Astrocyte (in vitro differentiated cells and primary cell): ENCODE measurements around the gene TXNL4A. TPM values are rescaled to one million over a fixed set of nuclear protein-coding genes. Genes with fewer than 3 reads are reported as not detected.
A peak's percentile ranks its signal among the peaks of the same experiment; 100 is the strongest.
"Not testable (repeated sequence)": the region's sequence is repeated elsewhere in the genome, so short reads cannot be mapped to it uniquely, and the experiment has no call there.

Source experiments
- DNase-seq: peaks from one replicate; pipeline ENCODE4 v3.0.0-alpha.2; 2010; ENCODE audit warnings: low read depth
- FAIRE-seq: peaks from 2 replicates; lab custom pipeline; 2011; peaks lifted over from hg19 to GRCh38; lab: Jason Lieb, UNC
- H2AFZ ChIP-seq: 2 replicates; pipeline ENCODE4 v1.6.0; 2012; ENCODE audit warnings: low read depth, low read length, inconsistent platforms
- H3K27ac ChIP-seq: 2 replicates; pipeline ENCODE4 v1.5.1; 2011; ENCODE audit warnings: low read depth, low read length, inconsistent platforms
- H3K27me3 ChIP-seq: 2 replicates; pipeline ENCODE4 v1.6.0; 2011; ENCODE audit warnings: low read length, inconsistent platforms; ENCODE audit not compliant: insufficient read depth
- H3K36me3 ChIP-seq: 2 replicates; pipeline ENCODE4 v1.5.1; 2011; ENCODE audit warnings: low read length, inconsistent platforms; ENCODE audit not compliant: insufficient read depth
- H3K4me1 ChIP-seq: 2 replicates; pipeline ENCODE4 v1.5.1; 2011; ENCODE audit warnings: low read length, inconsistent platforms; ENCODE audit not compliant: insufficient read depth
- H3K4me2 ChIP-seq: 2 replicates; pipeline ENCODE4 v1.6.0; 2012; ENCODE audit warnings: low read length, inconsistent platforms
- H3K4me3 ChIP-seq: 2 replicates; pipeline ENCODE4 v1.5.1; 2011; ENCODE audit warnings: low read depth, mild to moderate bottlenecking, low read length, inconsistent platforms; ENCODE audit not compliant: insufficient read depth
- H3K79me2 ChIP-seq: 2 replicates; pipeline ENCODE4 v1.6.0; 2012; ENCODE audit warnings: mild to moderate bottlenecking, low read length, inconsistent platforms; ENCODE audit not compliant: insufficient read depth
- H3K9ac ChIP-seq: 2 replicates; pipeline ENCODE4 v1.6.0; 2012; ENCODE audit warnings: mild to moderate bottlenecking, low read length, inconsistent platforms
- H3K9me3 ChIP-seq: 2 replicates; pipeline ENCODE4 v1.5.1; 2012; ENCODE audit warnings: low read depth, mild to moderate bottlenecking, low read length, inconsistent platforms; ENCODE audit not compliant: insufficient read depth
- H4K20me1 ChIP-seq: 2 replicates; pipeline ENCODE4 v1.6.0; 2012; ENCODE audit warnings: low read length, inconsistent platforms; ENCODE audit not compliant: insufficient read depth
- H3K27ac Mint-ChIP-seq: one replicate; pipeline ENCODE4 v1.8.0; 2021; ENCODE audit warnings: mild to moderate bottlenecking, mixed read lengths; ENCODE audit not compliant: unreplicated experiment
- H3K27me3 Mint-ChIP-seq: one replicate; pipeline ENCODE4 v1.8.0; 2021; ENCODE audit warnings: low read depth, mixed read lengths; ENCODE audit not compliant: unreplicated experiment
- H3K36me3 Mint-ChIP-seq: one replicate; pipeline ENCODE4 v1.8.0; 2021; ENCODE audit warnings: low read depth, mixed read lengths; ENCODE audit not compliant: unreplicated experiment
- H3K4me1 Mint-ChIP-seq: one replicate; pipeline ENCODE4 v1.8.0; 2021; ENCODE audit warnings: low read depth, mixed read lengths; ENCODE audit not compliant: unreplicated experiment
- H3K4me3 Mint-ChIP-seq: one replicate; pipeline ENCODE4 v1.8.0; 2021; ENCODE audit warnings: mild to moderate bottlenecking, moderate library complexity, mixed read lengths; ENCODE audit not compliant: unreplicated experiment
- H3K9me3 Mint-ChIP-seq: one replicate; pipeline ENCODE4 v1.8.0; 2021; ENCODE audit warnings: mild to moderate bottlenecking, mixed read lengths; ENCODE audit not compliant: unreplicated experiment
- EZH2 ChIP-seq: IDR thresholded peaks from 2 replicates; pipeline ENCODE4 v1.6.1; 2012; ENCODE audit warnings: mild to moderate bottlenecking, low read length, inconsistent platforms; ENCODE audit not compliant: insufficient read depth
- total RNA-seq: library from RNA; stranded (reverse); gene quantifications from 2 replicates; pipeline ENCODE4 v1.2.1, GENCODE V29; 2021
- TF ChIP-seq, protein P1 (sequence below): IDR thresholded peaks from 2 replicates; pipeline ENCODE4 v1.5.1; 2011; ENCODE audit warnings: low read depth, mild to moderate bottlenecking, inconsistent platforms, low read length, moderate library complexity; ENCODE audit not compliant: insufficient read depth

The TXNL4A gene
- total RNA-seq, 1 donor from 2014 or later, result 135 TPM

DNA sequence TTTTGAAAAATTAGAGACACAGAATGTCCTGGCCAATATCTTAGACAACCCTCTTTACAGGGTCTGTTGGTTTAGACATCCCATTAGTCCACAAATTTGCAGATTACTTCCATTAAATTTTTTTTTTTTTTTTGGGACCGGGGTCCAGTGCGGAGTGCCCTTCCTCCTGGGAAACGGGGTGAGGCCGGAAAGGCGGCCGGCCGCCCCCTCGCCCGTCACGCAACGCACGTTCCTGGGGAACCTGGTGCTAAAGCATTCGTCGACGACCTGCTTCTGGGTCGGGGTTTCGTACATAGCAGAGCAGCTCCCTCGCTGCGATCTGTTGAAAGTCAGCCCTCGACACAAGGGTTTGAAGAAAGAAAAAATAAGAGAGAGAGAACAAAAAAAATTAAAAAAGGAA lies 24.4 kb upstream of the TXNL4A start:
- no peaks in the 10 kb centered on the region for H3K27me3 ChIP-seq
- H3K4me2 ChIP-seq, result no peak overlapping the region

DNA sequence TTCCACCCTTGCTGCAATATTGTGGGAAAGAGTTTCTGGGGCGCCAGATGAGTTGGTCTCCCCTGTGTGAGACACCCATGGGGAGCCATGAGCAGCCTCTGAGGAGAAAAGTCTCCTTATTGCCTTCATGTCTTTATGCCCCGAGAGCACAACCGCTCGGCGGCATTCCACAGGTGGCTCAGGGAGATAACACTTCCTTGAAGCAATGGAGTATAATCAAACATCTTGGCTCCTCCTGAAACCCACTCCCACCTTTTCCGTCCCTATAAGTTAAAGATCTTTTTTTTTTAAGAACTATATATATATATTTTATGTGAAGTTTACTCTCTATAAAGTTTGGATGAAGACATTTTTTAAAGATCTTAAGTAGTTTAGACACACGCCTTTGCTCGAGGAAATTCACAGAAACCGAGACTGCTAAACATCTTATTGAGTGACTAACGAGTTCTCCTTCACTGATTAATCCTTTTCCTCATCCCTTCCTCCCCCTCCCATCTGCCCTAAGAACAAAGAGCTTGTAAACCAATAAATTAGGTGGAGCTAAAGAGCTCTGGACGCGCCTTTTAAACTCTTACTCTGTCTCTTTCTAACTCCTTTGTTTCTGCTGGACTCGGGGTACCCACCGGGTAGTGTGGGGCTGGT lies 23.3 kb upstream of the TXNL4A start:
- H3K4me1 ChIP-seq, result peaks cover 14% of the 10 kb centered on the region
- not testable (repeated sequence) for H3K9me3 ChIP-seq, H3K9ac ChIP-seq, FAIRE-seq, H3K36me3 ChIP-seq, H3K27ac ChIP-seq, H3K4me3 Mint-ChIP-seq, H4K20me1 ChIP-seq, H3K27me3 Mint-ChIP-seq, H3K27ac Mint-ChIP-seq, H3K4me2 ChIP-seq, H3K4me3 ChIP-seq, H2AFZ ChIP-seq, H3K27me3 ChIP-seq, H3K4me1 Mint-ChIP-seq, H3K36me3 Mint-ChIP-seq, DNase-seq, H3K79me2 ChIP-seq
- H3K9me3 Mint-ChIP-seq, result peaks cover 25% of the 10 kb centered on the region

More for the DNA sequence above, 24.4 kb upstream of the TXNL4A start:
- DNase-seq (no peak), FAIRE-seq (no peak)
- no peaks in the 10 kb centered on the region for H4K20me1 ChIP-seq
- H3K36me3 ChIP-seq, result no peaks in the 10 kb centered on the region
- no peaks in the 10 kb centered on the region for H3K79me2 ChIP-seq
- Mint-ChIP-seq H3K27me3 (no peaks in the 10 kb centered on the region), H3K36me3 (no peaks in the 10 kb centered on the region), H3K27ac (no peak overlapping the region), H3K9me3 (peaks cover 25% of the 10 kb centered on the region), H3K4me3 (no peak overlapping the region), H3K4me1 (peaks cover 10% of the 10 kb centered on the region)
- H3K9ac ChIP-seq, result no peak overlapping the region
- no peak overlapping the region for H3K4me3 ChIP-seq
- no peak for TF ChIP-seq EZH2
- TF ChIP-seq, protein P1, sequence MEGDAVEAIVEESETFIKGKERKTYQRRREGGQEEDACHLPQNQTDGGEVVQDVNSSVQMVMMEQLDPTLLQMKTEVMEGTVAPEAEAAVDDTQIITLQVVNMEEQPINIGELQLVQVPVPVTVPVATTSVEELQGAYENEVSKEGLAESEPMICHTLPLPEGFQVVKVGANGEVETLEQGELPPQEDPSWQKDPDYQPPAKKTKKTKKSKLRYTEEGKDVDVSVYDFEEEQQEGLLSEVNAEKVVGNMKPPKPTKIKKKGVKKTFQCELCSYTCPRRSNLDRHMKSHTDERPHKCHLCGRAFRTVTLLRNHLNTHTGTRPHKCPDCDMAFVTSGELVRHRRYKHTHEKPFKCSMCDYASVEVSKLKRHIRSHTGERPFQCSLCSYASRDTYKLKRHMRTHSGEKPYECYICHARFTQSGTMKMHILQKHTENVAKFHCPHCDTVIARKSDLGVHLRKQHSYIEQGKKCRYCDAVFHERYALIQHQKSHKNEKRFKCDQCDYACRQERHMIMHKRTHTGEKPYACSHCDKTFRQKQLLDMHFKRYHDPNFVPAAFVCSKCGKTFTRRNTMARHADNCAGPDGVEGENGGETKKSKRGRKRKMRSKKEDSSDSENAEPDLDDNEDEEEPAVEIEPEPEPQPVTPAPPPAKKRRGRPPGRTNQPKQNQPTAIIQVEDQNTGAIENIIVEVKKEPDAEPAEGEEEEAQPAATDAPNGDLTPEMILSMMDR, result no peak
- H3K9me3 ChIP-seq, result no peaks in the 10 kb centered on the region
- no peak overlapping the region for H2AFZ ChIP-seq
- H3K4me1 ChIP-seq, result peaks cover 14% of the 10 kb centered on the region
- H3K27ac ChIP-seq, result no peak overlapping the region

DNA sequence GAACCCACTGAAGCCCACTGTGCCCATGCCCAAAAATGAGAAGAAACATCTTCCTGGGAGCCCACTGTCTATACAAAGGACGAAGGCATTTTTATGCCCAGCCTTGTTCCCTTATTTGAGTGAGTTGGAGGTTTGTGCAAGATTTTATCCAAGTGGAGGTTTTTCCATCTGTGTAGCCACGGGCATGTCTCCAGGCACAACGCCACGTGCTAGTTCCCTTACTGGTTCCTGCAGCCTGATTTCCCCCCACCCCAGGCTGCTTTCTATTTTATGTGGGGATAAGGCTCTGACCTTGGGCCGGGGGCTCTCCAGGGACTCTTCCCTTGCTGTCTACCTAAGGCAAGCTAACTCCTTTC lies 22.2 kb upstream of the TXNL4A start:
- Histone ChIP-seq H3K79me2 (no peaks in the 10 kb centered on the region), H2AFZ (peak overlapping the region; percentile 34), H3K27ac (peak overlapping the region; percentile 36), H3K9me3 (no peaks in the 10 kb centered on the region), H4K20me1 (no peaks in the 10 kb centered on the region), H3K4me1 (peaks cover 14% of the 10 kb centered on the region), H3K27me3 (no peaks in the 10 kb centered on the region), H3K4me3 (no peak overlapping the region), H3K4me2 (peak overlapping the region; percentile 52), H3K36me3 (no peaks in the 10 kb centered on the region), H3K9ac (no peak overlapping the region)
- TF ChIP-seq, protein P1, result no peak
- TF ChIP-seq EZH2, result no peak
- no peak for DNase-seq
- peaks cover 25% of the 10 kb centered on the region for H3K9me3 Mint-ChIP-seq
- H3K27ac Mint-ChIP-seq, result peak overlapping the region; percentile 75
- FAIRE-seq, result no peak
- H3K27me3 Mint-ChIP-seq, result no peaks in the 10 kb centered on the region
- H3K4me3 Mint-ChIP-seq, result no peak overlapping the region
- H3K36me3 Mint-ChIP-seq, result no peaks in the 10 kb centered on the region
- peaks cover 10% of the 10 kb centered on the region for H3K4me1 Mint-ChIP-seq
